GM19351 (cell line): ENCODE results near the gene PARD3.
"Not testable (repeated sequence)": the region's sequence is repeated elsewhere in the genome, so short reads cannot be mapped to it uniquely, and the experiment has no call there.

Source experiments
- ATAC-seq: cut with Tn5 transposase; IDR thresholded peaks from one replicate; pipeline ENCODE4 v1.9.1; 2021; ENCODE audit warnings: mild to moderate bottlenecking, moderate library complexity; ENCODE audit not compliant: unreplicated experiment

Gene PARD3

DNA sequence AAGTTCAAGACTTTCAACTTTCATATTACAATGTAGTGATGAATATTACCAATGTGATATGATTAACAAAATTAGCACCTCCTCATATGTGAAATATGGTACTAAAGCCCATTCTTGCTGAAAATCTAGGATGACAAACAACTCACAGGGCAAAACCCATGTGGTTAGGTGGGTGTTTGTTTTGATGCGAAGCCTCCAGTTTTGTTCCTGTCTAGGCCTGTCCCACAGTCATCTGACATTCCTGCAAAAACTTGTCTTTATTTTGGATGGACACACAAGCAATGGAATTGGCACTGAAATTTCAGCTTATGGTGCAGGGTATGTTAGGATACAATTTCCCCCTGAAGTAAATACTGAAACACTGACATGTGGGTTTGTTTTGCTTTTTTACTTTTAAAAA is 95.3 kb downstream of the PARD3 start:
- no peak for ATAC-seq

GRCh38 chr10:34719328-34719727 is 95.8 kb downstream of the PARD3 start:
- ATAC-seq = no peak

- no peak for ATAC-seq
Observed at GRCh38 chr10:34717429-34717828, 97.7 kb downstream of the PARD3 start.

GRCh38 chr10:34716958-34717357 is 98.1 kb downstream of the PARD3 start:
- no peak for ATAC-seq

DNA sequence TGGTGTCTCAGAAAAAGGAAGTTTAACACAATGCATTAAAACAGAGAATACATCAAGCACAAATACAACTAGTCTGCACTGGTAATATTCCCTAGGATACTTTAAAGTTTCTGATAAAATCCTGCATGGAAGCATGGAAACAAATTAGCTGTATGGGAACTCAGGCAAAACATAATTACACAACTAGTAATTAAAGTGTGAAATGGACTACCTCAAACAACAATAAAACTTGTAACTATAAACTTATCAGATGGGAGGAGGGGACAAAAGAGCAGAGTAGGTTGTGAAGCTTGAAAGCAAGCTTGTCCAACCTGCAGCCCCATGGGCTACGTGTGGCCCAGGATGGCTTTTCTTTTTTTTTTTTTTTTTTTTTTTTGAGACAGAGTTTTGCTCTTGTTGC is 98.9 kb downstream of the PARD3 start:
- no peak for ATAC-seq

GRCh38 chr10:34715511-34716187 is 99.4 kb downstream of the PARD3 start:
- no peak for ATAC-seq

DNA sequence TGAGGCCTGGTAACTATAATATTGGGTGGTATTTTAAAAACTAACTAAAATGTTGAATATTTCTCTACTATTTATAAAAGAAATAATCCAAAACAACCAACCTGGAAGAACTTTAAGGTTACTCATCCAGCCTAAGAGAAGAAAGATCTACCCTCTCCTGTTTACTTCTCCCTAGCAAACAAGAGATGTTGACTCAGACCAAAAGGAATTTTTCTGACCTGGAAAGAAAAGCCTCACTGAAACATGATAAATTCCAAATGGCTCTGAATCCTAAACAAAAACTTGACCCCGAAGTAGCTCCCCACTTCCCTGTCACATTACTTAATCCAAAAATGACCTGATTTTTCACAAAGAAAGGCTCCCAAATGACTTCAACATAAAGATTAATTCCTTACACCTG is 101.2 kb downstream of the PARD3 start:
- ATAC-seq = no peak

- ATAC-seq = no peak
Observed at GRCh38 chr10:34711500-34711899, 103.6 kb downstream of the PARD3 start.

DNA sequence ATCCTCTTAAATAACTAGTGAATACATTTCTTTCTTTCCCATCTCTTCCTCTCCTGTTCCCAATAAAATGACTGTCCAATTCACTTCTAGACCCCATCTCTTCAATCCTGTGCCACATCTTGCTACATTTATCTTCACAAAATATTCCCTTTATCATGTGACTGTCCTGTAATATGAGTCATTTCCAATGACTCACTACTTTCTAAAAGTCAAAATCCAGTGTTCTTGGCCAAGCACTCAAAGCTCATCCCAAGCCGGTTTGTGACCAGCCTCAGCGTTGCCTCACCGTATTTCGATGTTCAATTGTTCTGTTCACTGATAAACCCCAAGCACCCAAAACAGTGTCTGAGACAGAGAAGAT is 104.7 kb downstream of the PARD3 start:
- ATAC-seq = no peak

DNA sequence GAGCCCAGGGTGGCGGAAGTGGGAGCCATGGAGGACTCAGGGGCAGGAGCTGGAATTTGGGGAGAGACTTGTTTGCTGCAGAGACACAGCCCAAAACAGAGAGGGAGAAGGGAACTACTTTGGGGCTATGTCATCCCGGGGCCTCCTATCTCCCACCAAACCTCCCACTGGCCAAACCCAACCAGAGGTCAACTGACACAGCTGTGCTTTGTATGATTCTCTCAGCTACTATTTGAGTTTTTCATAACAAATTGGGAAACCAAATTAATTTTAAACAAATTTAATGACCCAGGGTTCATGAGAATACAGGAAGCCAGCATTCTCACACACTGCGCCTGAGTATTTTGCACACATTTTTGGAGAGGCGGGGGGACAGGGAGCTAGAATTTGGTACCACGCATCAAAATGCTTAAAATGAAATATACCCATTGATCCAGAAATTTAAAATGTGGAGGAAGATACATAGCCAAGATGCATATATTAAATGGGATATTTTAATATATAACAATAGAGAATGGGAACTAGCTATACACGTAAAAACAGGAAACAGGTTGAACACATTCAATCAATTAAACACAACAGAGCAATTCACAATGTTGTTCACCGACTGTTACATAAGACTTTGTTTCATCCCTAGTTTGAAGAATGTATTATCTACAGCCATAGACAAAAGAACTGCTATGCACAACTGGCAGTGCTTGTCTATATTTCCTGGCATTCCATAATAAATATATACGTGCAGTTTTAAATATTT is 105.3 kb downstream of the PARD3 start:
- no peak for ATAC-seq

DNA sequence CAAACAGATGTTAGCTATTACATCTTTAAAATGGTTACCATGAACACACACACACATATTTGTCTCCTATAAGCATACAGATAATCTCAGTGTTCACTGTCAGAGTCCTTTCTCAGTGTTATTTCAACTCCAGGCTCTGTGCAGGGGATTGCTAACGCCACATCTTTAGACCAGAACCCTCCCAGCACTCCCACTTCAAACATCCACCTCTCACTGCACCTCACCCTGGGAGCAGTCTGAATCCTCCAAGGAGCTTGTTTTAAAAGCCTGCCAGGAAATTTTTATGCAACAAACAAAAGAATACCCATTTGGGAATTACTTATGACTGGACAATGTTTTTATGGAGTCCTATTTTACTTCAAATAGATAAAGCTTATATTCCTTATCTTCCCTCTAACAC is 107.4 kb downstream of the PARD3 start:
- ATAC-seq = no peak

GRCh38 chr10:34706992-34707391 is 108.1 kb downstream of the PARD3 start:
- ATAC-seq = not testable (repeated sequence)

DNA sequence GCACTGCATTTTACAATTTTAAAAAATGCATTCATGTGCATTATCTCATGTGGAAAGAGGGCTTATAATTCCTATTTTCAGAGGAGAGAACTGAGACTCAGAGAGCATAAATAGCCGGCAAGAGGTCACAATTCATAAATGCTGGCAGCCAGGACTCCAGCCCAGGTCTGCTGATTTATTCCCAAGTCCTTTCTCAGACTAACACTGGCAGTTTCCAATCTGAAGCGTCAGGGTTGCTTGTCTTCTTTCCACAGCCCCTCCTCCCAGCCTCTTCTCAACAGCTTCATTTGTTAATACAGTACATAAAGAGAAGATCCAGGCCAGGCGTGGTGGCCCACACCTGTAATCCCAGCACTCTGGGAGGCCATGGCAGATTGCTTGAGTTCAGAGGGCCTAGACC is 108.9 kb downstream of the PARD3 start:
- ATAC-seq = no peak

GRCh38 chr10:34705563-34705962 is 109.5 kb downstream of the PARD3 start:
- no peak for ATAC-seq

- ATAC-seq = no peak
Observed at GRCh38 chr10:34704526-34705184, 110.4 kb downstream of the PARD3 start.

DNA sequence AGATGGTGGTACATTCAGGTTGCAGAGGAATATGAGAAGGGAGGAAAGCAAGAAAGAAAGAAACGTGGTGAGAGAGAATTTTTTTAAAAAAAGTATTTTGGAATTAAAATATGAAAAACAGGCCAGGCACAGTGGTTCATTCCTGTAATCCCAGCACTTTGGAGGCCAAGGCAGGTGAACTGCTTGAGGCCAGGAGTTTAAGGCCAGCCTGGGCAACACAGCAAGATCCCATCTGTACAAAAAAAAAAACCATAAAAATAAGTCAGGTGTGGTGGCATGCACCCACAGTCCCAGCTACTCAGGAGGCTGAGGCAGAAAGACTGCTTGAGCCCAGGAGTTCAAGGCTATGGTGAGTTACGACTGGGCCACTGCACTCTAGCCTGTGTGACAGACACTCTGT is 112.1 kb downstream of the PARD3 start:
- no peak for ATAC-seq

DNA sequence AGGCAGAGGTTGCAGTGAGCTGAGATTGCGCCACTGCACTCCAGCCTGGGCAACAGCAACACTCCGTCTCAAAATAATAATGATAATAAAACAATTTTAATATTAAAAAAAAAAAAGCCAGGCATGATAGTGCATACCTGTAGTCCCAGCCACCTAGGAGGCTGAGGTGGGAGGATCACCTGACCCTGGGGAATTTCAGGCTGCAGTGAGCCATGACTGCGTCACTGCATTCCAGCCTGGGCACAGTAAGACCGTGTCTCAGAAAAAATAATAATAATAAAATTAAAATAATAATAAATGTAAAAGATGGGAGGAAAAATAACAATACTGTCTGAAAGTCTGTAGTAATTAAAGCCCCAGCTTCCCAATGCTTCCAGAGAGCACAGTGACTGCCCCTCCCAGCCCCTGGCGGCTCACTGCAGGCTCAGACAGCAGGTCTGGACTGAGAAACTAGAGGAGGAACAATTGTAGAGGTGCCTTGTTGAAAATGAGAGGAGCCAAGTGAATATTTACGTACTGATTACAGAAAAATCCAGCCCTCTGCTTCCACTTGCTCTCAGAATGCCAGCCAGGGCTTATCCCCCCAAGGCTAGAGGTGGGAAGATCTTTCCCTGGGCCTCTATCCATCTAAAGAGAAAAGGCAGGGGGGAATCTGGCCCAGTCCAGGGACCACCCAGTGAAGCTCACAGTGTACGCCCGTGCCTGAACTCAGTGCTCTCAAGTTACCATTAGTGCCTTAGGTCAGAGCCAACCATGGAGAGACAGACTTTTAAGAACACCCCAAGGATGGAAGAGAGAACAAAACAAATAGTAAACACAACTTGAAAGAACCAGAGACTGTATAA is 112.8 kb downstream of the PARD3 start:
- ATAC-seq = no peak

- ATAC-seq = no peak
Observed at GRCh38 chr10:34701194-34701593, 113.9 kb downstream of the PARD3 start.

- not testable (repeated sequence) for ATAC-seq
Observed at GRCh38 chr10:34700752-34701151, 114.3 kb downstream of the PARD3 start.

DNA sequence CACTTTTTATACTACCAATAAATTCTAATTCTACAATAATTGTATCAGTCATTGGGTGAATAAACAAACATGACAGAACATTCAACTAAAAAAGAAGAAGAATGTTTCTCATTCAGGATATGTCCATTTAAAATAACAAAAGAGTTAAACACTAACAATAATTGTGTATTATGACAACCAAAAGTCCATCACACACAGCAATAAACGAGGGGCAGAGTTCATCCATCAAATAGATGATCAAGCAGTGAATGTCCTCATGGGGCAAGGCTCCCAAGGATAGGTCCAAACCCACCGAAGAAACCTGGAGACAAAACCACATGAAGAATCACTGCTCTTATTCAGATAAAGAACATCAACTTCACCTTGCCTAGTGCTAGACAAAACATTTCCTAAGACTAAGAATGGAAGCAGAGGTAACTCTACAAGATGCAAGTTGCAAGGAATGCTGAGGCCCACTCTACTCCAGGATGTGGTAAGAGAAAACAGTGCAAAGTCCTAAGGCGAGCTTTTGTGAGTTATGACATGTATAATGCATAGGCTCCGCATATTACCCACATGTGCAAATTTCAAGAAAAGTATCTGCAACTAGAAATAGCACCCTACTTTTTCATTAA is 115.1 kb downstream of the PARD3 start:
- no peak for ATAC-seq

DNA sequence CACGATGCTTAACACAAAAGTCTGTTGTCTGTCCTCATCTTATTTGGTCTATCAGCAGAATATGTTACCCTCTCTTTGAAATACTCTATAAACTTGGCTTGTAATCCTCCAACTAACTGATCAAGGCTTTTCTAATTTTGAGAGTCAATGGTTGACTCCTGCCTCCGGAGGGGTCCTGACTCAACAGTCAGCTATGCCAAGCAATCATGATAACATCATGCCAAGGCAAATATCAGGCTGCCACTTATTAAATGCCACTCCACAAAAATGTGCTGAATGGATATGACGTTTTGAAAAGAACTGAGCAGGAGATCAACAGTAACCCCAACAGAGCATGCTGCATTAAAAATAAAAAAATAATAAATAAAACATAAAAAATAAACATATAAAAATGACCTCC is 116.1 kb downstream of the PARD3 start:
- ATAC-seq = no peak
